Peyer's patch (tissue), 4 donors: ENCODE results near the gene SEPTIN12. TPM values are rescaled to one million over a fixed set of nuclear protein-coding genes. Genes with fewer than 3 reads are reported as not detected.

Experiments
- DNase-seq, 3 donors: peaks; one replicate each; pipeline ENCODE4 v3.0.0-alpha.2; 2017 to 2019
- H3K27ac ChIP-seq, 4 donors: fragments of 200-600 bp; sonication (generic); one replicate each; pipeline ENCODE4 v1.5.1; 2016 to 2019
- H3K27me3 ChIP-seq, 2 donors: fragments of 200-600 bp; sonication (generic); one replicate each; pipeline ENCODE4 v1.5.1; 2019
- H3K36me3 ChIP-seq, 3 donors: fragments of 200-600 bp; sonication (generic); one replicate each; pipeline ENCODE4 v1.5.1; 2016 to 2019
- H3K4me1 ChIP-seq, 4 donors: fragments of 200-600 bp; sonication (generic); one replicate each; pipeline ENCODE4 v1.5.1; 2016 to 2019
- H3K4me3 ChIP-seq, 4 donors: fragments of 200-600 bp; sonication (generic); 1 replicate in 3 of 4; 2 replicates in 1 of 4; pipeline ENCODE4 v1.5.1; 2016 to 2019; ENCODE audit warnings: mild to moderate bottlenecking in 1 of 4
- H3K9me3 ChIP-seq, 4 donors: fragments of 200-600 bp; sonication (generic); one replicate each; pipeline ENCODE4 v1.5.1; 2016 to 2019; ENCODE audit warnings: mild to moderate bottlenecking in 1 of 4
- CTCF ChIP-seq, 6 experiments: fragments of 450-650 bp in 4 of 6; fragments of 200-600 bp in 2 of 6; sonication (generic) in 1 of 6; IDR thresholded peaks; one replicate each; pipeline ENCODE4 v1.5.1; 2017 to 2019; ENCODE audit warnings: antibody characterized with exemption in 6 of 6, mild to moderate bottlenecking in 3 of 6, moderate library complexity in 1 of 6
- POLR2A ChIP-seq, 2 donors: fragments of 450-650 bp; IDR thresholded peaks; one replicate each; pipeline ENCODE4 v1.5.1; 2017; ENCODE audit warnings: antibody characterized with exemption in 2 of 2, mild to moderate bottlenecking in 2 of 2, moderate library complexity in 2 of 2
- total RNA-seq, 4 donors: library from RNA; depleted of rRNA; stranded (reverse); fragments of >200 nt; gene quantifications; one replicate each; pipeline ENCODE4 v1.1.0, GENCODE V29; 2016

Gene SEPTIN12
- total RNA-seq, 4 donors from 2014 or later = not detected

- Histone ChIP-seq H3K27ac (peak within 1 kb of the TSS; percentile 72 to 90 (median 86)), H3K36me3 (peaks cover 0 to 29% (median 0%) of the 10 kb centered on the region in 3 donors), H3K4me3 (peak within 1 kb of the TSS; percentile 78 to 89 (median 86)), H3K4me1 (peaks cover 0 to 33% (median 14%) of the 10 kb centered on the region in 4 donors), H3K27me3 (no peaks in the 10 kb centered on the region), H3K9me3 (no peaks in the 10 kb centered on the region)
- DNase-seq = peak; percentile 98 to 99 (median 99)
- TF ChIP-seq CTCF (IDR thresholded peaks at IDR 0.05) = no peak
- TF ChIP-seq POLR2A (IDR thresholded peaks at IDR 0.05) = peak; percentile 57 to 72
Observed at GRCh38 chr16:4766875-4767628, 21.1 kb downstream of the SEPTIN12 start, which contains the start of gene ZNF500. ZNF500 (minus strand) TSS chr16:4767162; CDS start chr16:4765978, 1,184 bp downstream.

GRCh38 chr16:4765511-4766474, 22.4 kb downstream of the SEPTIN12 start:
- TF ChIP-seq POLR2A (IDR thresholded peaks at IDR 0.05) (no peak), CTCF (IDR thresholded peaks at IDR 0.05) (no peak)
- H3K9me3 ChIP-seq = no peaks in the 10 kb centered on the region

GRCh38 chr16:4763791-4764190, 24.4 kb downstream of the SEPTIN12 start:
- Histone ChIP-seq H3K9me3 (no peaks in the 10 kb centered on the region), H3K4me3 (no peak overlapping the region), H3K36me3 (peaks cover 0 to 62% (median 0%) of the 10 kb centered on the region in 3 donors), H3K27ac (no peak overlapping the region), H3K4me1 (peaks cover 0 to 27% (median 14%) of the 10 kb centered on the region in 4 donors), H3K27me3 (no peaks in the 10 kb centered on the region)
- no peak for DNase-seq
- no peak for TF ChIP-seq POLR2A (IDR thresholded peaks at IDR 0.05)
- TF ChIP-seq CTCF (IDR thresholded peaks at IDR 0.05) = no peak

More at GRCh38 chr16:4765511-4766474, 22.4 kb downstream of the SEPTIN12 start:
- no peak for DNase-seq
- Histone ChIP-seq H3K27ac (peak overlapping the region in 3 of 4 donors; percentile 6 to 86 (median 85)), H3K27me3 (no peaks in the 10 kb centered on the region), H3K4me3 (peak overlapping the region; percentile 78 to 89 (median 86)), H3K4me1 (peaks cover 0 to 33% (median 14%) of the 10 kb centered on the region in 4 donors), H3K36me3 (peaks cover 0 to 42% (median 0%) of the 10 kb centered on the region in 3 donors)

- H3K36me3 ChIP-seq = peaks cover 0 to 75% (median 0%) of the 10 kb centered on the region in 3 donors
- H3K4me3 ChIP-seq = no peak overlapping the region
- H3K27ac ChIP-seq = no peak overlapping the region
- peaks cover 0 to 18% (median 6%) of the 10 kb centered on the region in 4 donors for H3K4me1 ChIP-seq
- DNase-seq = no peak
- H3K9me3 ChIP-seq = no peaks in the 10 kb centered on the region
- H3K27me3 ChIP-seq = no peaks in the 10 kb centered on the region
- TF ChIP-seq POLR2A (IDR thresholded peaks at IDR 0.05) (no peak), CTCF (IDR thresholded peaks at IDR 0.05) (no peak)
Observed at GRCh38 chr16:4762205-4762604, 25.9 kb downstream of the SEPTIN12 start.

- Histone ChIP-seq H3K9me3 (no peaks in the 10 kb centered on the region), H3K4me3 (no peak overlapping the region), H3K27me3 (no peaks in the 10 kb centered on the region), H3K36me3 (peaks cover 0 to 90% (median 0%) of the 10 kb centered on the region in 3 donors), H3K27ac (no peak overlapping the region), H3K4me1 (peaks cover 0 to 7% (median under 1%) of the 10 kb centered on the region in 4 donors)
- no peak for TF ChIP-seq CTCF (IDR thresholded peaks at IDR 0.05)
- TF ChIP-seq POLR2A (IDR thresholded peaks at IDR 0.05) = no peak
- DNase-seq = no peak
Observed at GRCh38 chr16:4760221-4760910, 27.8 kb downstream of the SEPTIN12 start.
